Measurements from ENCODE around the gene NTRK1. TPM values are rescaled to one million over a fixed set of nuclear protein-coding genes. Genes with fewer than 3 reads are reported as not detected.

The NTRK1 gene
- polyA plus RNA-seq (2013): 2.5 TPM

GRCh38 chr1:156860628-156861423, at the start of gene NTRK1:
NTRK1 (plus strand) TSS chr1:156860865; CDS start chr1:156860935, 70 bp downstream.
- ChIA-PET CTCF (interaction anchor here (0.7 to 12.2 kb wide), 36 partner anchors 10 to 176 kb away, joined by 3 to 282 read pairs (median 5); partner anchors contain the start of genes ISG20L2, METTL25B, PEAR1 and SH2D2A), POLR2A (interaction anchor here (0.8 kb wide), 1 partner anchor 113 kb away, joined by 4 read pairs; no protein-coding TSS in a partner anchor)
- H3K9me3 ChIP-seq (ENCODE audit: control extremely low read depth in 1 of 5, control insufficient read depth in 4 of 5, insufficient read depth in 2 of 5, low read depth in 1 of 5, low read length in 4 of 5): no peaks in the 10 kb centered on the region
- 4% methylated on average over 53 of the region's 69 CpGs for WGBS (ENCODE audit: insufficient coverage)
- peaks cover 0 to 78% (median 47%) of the 10 kb centered on the region in 5 experiments for H3K27me3 ChIP-seq (replicated peaks in 2 of 5; ENCODE audit: control insufficient read depth in 4 of 5, insufficient read depth in 5 of 5, low read length in 4 of 5)
- peaks cover 2 to 46% (median 45%) of the 10 kb centered on the region in 4 experiments for H3K4me1 ChIP-seq (ENCODE audit: control extremely low read depth in 1 of 4, control insufficient read depth in 4 of 4, insufficient read depth in 4 of 4, low read length in 3 of 4)
- peak; percentile 52 to 78 (median 72) for DNase-seq
- no peaks in the 10 kb centered on the region for H3K36me3 ChIP-seq (ENCODE audit: control insufficient read depth in 4 of 4, insufficient read depth in 4 of 4, low read length in 3 of 4)
- peak within 1 kb of the TSS; percentile 22 to 69 (median 54) for H3K4me3 ChIP-seq (ENCODE audit: control insufficient read depth in 1 of 7, extremely low read depth in 1 of 7, insufficient read depth in 4 of 7, low read depth in 2 of 7, low read length in 6 of 7)
- H3K27ac ChIP-seq (ENCODE audit: insufficient read depth in 1 of 2, low read depth in 1 of 2, low read length in 2 of 2, poor library complexity in 1 of 2, severe bottlenecking in 2 of 2): no peak within 1 kb of the TSS

GRCh38 chr1:156811168-156811567, 49.5 kb upstream of the NTRK1 start:
- no peak overlapping the region for H3K4me3 ChIP-seq (ENCODE audit: control insufficient read depth in 1 of 7, extremely low read depth in 1 of 7, insufficient read depth in 4 of 7, low read depth in 2 of 7, low read length in 6 of 7)
- ChIA-PET POLR2A (no interaction called here), CTCF (interaction anchor here (1.2 to 3.0 kb wide), 4 partner anchors 15 to 47 kb away, joined by 3 to 11 read pairs (median 4); no protein-coding TSS in a partner anchor)
- WGBS (ENCODE audit: insufficient coverage): 91% methylated on average over 4 of the region's 4 CpGs
- H3K4me1 ChIP-seq (ENCODE audit: control extremely low read depth in 1 of 4, control insufficient read depth in 4 of 4, insufficient read depth in 4 of 4, low read length in 3 of 4): peaks cover 0 to 26% (median 21%) of the 10 kb centered on the region in 4 experiments
- H3K9me3 ChIP-seq (ENCODE audit: control extremely low read depth in 1 of 5, control insufficient read depth in 4 of 5, insufficient read depth in 2 of 5, low read depth in 1 of 5, low read length in 4 of 5): no peaks in the 10 kb centered on the region
- H3K27ac ChIP-seq (ENCODE audit: insufficient read depth in 1 of 2, low read depth in 1 of 2, low read length in 2 of 2, poor library complexity in 1 of 2, severe bottlenecking in 2 of 2): no peak overlapping the region
- no peak for DNase-seq
- H3K36me3 ChIP-seq (ENCODE audit: control insufficient read depth in 4 of 4, insufficient read depth in 4 of 4, low read length in 3 of 4): peaks cover 0 to 4% (median 1%) of the 10 kb centered on the region in 4 experiments
- peaks cover 0 to 4% (median 0%) of the 10 kb centered on the region in 5 experiments for H3K27me3 ChIP-seq (replicated peaks in 2 of 5; ENCODE audit: control insufficient read depth in 4 of 5, insufficient read depth in 5 of 5, low read length in 4 of 5)

- no peaks in the 10 kb centered on the region for H3K9me3 ChIP-seq (ENCODE audit: control extremely low read depth in 1 of 5, control insufficient read depth in 4 of 5, insufficient read depth in 2 of 5, low read depth in 1 of 5, low read length in 4 of 5)
- POLR2A ChIA-PET: no interaction called here
- no peak overlapping the region for H3K27ac ChIP-seq (ENCODE audit: insufficient read depth in 1 of 2, low read depth in 1 of 2, low read length in 2 of 2, poor library complexity in 1 of 2, severe bottlenecking in 2 of 2)
- CTCF ChIA-PET: interaction anchor here (0.7 to 7.1 kb wide), 13 partner anchors 8 to 113 kb away, joined by 3 to 64 read pairs (median 4); partner anchors contain the start of gene NTRK1
- WGBS (ENCODE audit: insufficient coverage): 97% methylated on average over 8 of the region's 10 CpGs
- DNase-seq: no peak
- H3K27me3 ChIP-seq (replicated peaks in 2 of 5; ENCODE audit: control insufficient read depth in 4 of 5, insufficient read depth in 5 of 5, low read length in 4 of 5): peaks cover 0 to 4% (median 0%) of the 10 kb centered on the region in 5 experiments
- H3K4me3 ChIP-seq (ENCODE audit: control insufficient read depth in 1 of 7, extremely low read depth in 1 of 7, insufficient read depth in 4 of 7, low read depth in 2 of 7, low read length in 6 of 7): no peak overlapping the region
- no peaks in the 10 kb centered on the region for H3K36me3 ChIP-seq (ENCODE audit: control insufficient read depth in 4 of 4, insufficient read depth in 4 of 4, low read length in 3 of 4)
- peaks cover 4 to 34% (median 31%) of the 10 kb centered on the region in 4 experiments for H3K4me1 ChIP-seq (ENCODE audit: control extremely low read depth in 1 of 4, control insufficient read depth in 4 of 4, insufficient read depth in 4 of 4, low read length in 3 of 4)
These were observed 48.2 kb upstream of the NTRK1 start for GRCh38 chr1:156812293-156812990.

- ChIA-PET CTCF (interaction anchor here (0.9 to 7.1 kb wide), 11 partner anchors 9 to 113 kb away, joined by 3 to 64 read pairs (median 6); no protein-coding TSS in a partner anchor), POLR2A (no interaction called here)
- peak overlapping the region; percentile 32 to 74 (median 59) for H3K4me3 ChIP-seq (ENCODE audit: control insufficient read depth in 1 of 7, extremely low read depth in 1 of 7, insufficient read depth in 4 of 7, low read depth in 2 of 7, low read length in 6 of 7)
- peaks cover 0 to 4% (median 0%) of the 10 kb centered on the region in 5 experiments for H3K27me3 ChIP-seq (replicated peaks in 2 of 5; ENCODE audit: control insufficient read depth in 4 of 5, insufficient read depth in 5 of 5, low read length in 4 of 5)
- 50% methylated on average over 7 of the region's 10 CpGs for WGBS (ENCODE audit: insufficient coverage)
- no peaks in the 10 kb centered on the region for H3K36me3 ChIP-seq (ENCODE audit: control insufficient read depth in 4 of 4, insufficient read depth in 4 of 4, low read length in 3 of 4)
- H3K27ac ChIP-seq (ENCODE audit: insufficient read depth in 1 of 2, low read depth in 1 of 2, low read length in 2 of 2, poor library complexity in 1 of 2, severe bottlenecking in 2 of 2): no peak overlapping the region
- H3K4me1 ChIP-seq (ENCODE audit: control extremely low read depth in 1 of 4, control insufficient read depth in 4 of 4, insufficient read depth in 4 of 4, low read length in 3 of 4): peaks cover 4 to 34% (median 31%) of the 10 kb centered on the region in 4 experiments
- H3K9me3 ChIP-seq (ENCODE audit: control extremely low read depth in 1 of 5, control insufficient read depth in 4 of 5, insufficient read depth in 2 of 5, low read depth in 1 of 5, low read length in 4 of 5): no peaks in the 10 kb centered on the region
- no peak for DNase-seq
These were observed 47.4 kb upstream of the NTRK1 start for GRCh38 chr1:156813298-156813697.

- Histone ChIP-seq H3K27ac (ENCODE audit: insufficient read depth in 1 of 2, low read depth in 1 of 2, low read length in 2 of 2, poor library complexity in 1 of 2, severe bottlenecking in 2 of 2) (no peak overlapping the region), H3K9me3 (ENCODE audit: control extremely low read depth in 1 of 5, control insufficient read depth in 4 of 5, insufficient read depth in 2 of 5, low read depth in 1 of 5, low read length in 4 of 5) (no peaks in the 10 kb centered on the region), H3K36me3 (ENCODE audit: control insufficient read depth in 4 of 4, insufficient read depth in 4 of 4, low read length in 3 of 4) (no peaks in the 10 kb centered on the region), H3K4me3 (ENCODE audit: control insufficient read depth in 1 of 7, extremely low read depth in 1 of 7, insufficient read depth in 4 of 7, low read depth in 2 of 7, low read length in 6 of 7) (peak overlapping the region; percentile 32 to 74 (median 59)), H3K27me3 (replicated peaks in 2 of 5; ENCODE audit: control insufficient read depth in 4 of 5, insufficient read depth in 5 of 5, low read length in 4 of 5) (peaks cover 0 to 4% (median 0%) of the 10 kb centered on the region in 5 experiments), H3K4me1 (ENCODE audit: control extremely low read depth in 1 of 4, control insufficient read depth in 4 of 4, insufficient read depth in 4 of 4, low read length in 3 of 4) (peaks cover 4 to 34% (median 31%) of the 10 kb centered on the region in 4 experiments)
- ChIA-PET CTCF (interaction anchor here (0.7 to 7.1 kb wide), 16 partner anchors 8 to 112 kb away, joined by 3 to 64 read pairs (median 4); no protein-coding TSS in a partner anchor), POLR2A (interaction anchor here (1.0 kb wide), 1 partner anchor 13 kb away, joined by 3 read pairs; no protein-coding TSS in a partner anchor)
- peak; percentile 28 to 67 (median 52) for DNase-seq
- WGBS (ENCODE audit: insufficient coverage): 11% methylated on average over 47 of the region's 60 CpGs
These were observed 46.7 kb upstream of the NTRK1 start for GRCh38 chr1:156813750-156814570.

- H3K27ac ChIP-seq (ENCODE audit: insufficient read depth in 1 of 2, low read depth in 1 of 2, low read length in 2 of 2, poor library complexity in 1 of 2, severe bottlenecking in 2 of 2): no peak overlapping the region
- POLR2A ChIA-PET: interaction anchor here (1.0 kb wide), 1 partner anchor 14 kb away, joined by 3 read pairs; no protein-coding TSS in a partner anchor
These were observed 45.9 kb upstream of the NTRK1 start for GRCh38 chr1:156814571-156815260.

More at GRCh38 chr1:156814571-156815260, 45.9 kb upstream of the NTRK1 start:
- H3K4me1 ChIP-seq (ENCODE audit: control extremely low read depth in 1 of 4, control insufficient read depth in 4 of 4, insufficient read depth in 4 of 4, low read length in 3 of 4): peaks cover 4 to 34% (median 31%) of the 10 kb centered on the region in 4 experiments
- no peak for DNase-seq
- CTCF ChIA-PET: interaction anchor here (0.7 to 7.1 kb wide), 13 partner anchors 9 to 96 kb away, joined by 3 to 64 read pairs (median 4); partner anchors contain the start of gene NTRK1
- WGBS (ENCODE audit: insufficient coverage): 90% methylated on average over 4 of the region's 7 CpGs
- H3K4me3 ChIP-seq (ENCODE audit: control insufficient read depth in 1 of 7, extremely low read depth in 1 of 7, insufficient read depth in 4 of 7, low read depth in 2 of 7, low read length in 6 of 7): no peak overlapping the region
- H3K27me3 ChIP-seq (replicated peaks in 2 of 5; ENCODE audit: control insufficient read depth in 4 of 5, insufficient read depth in 5 of 5, low read length in 4 of 5): peaks cover 0 to 4% (median 0%) of the 10 kb centered on the region in 5 experiments
- no peaks in the 10 kb centered on the region for H3K36me3 ChIP-seq (ENCODE audit: control insufficient read depth in 4 of 4, insufficient read depth in 4 of 4, low read length in 3 of 4)
- H3K9me3 ChIP-seq (ENCODE audit: control extremely low read depth in 1 of 5, control insufficient read depth in 4 of 5, insufficient read depth in 2 of 5, low read depth in 1 of 5, low read length in 4 of 5): no peaks in the 10 kb centered on the region

Measured in common myeloid progenitor, CD34-positive (primary cell).